ENCODE data around the gene PRPSAP2. TPM values are rescaled to one million over a fixed set of nuclear protein-coding genes. Genes with fewer than 3 reads are reported as not detected.

PRPSAP2 gene
- total RNA-seq, 1 experiment from 2014 or later: 33.6 TPM

GRCh38 chr17:18968945-18969887 lies 111.3 kb downstream of the PRPSAP2 start:
- BruUV-seq (replicated peaks): no TSS peak
- TF ChIP-seq CTCF (IDR thresholded peaks at IDR 0.05; ENCODE audit: unreplicated experiment): no peak
- Mint-ChIP-seq H3K27me3 (ENCODE audit: insufficient read depth, unreplicated experiment) (no peaks in the 10 kb centered on the region), H3K4me1 (ENCODE audit: insufficient read depth, unreplicated experiment) (peaks cover 12% of the 10 kb centered on the region), H3K9me3 (ENCODE audit: unreplicated experiment) (no peaks in the 10 kb centered on the region), H3K27ac (ENCODE audit: low read depth, unreplicated experiment) (peak overlapping the region; percentile 59), H3K4me3 (ENCODE audit: unreplicated experiment) (no peak overlapping the region), H3K36me3 (ENCODE audit: insufficient read depth, unreplicated experiment) (peaks cover 36% of the 10 kb centered on the region)
- CTCF ChIA-PET: interaction anchor here (1.2 to 1.7 kb wide), 3 partner anchors 9 to 50 kb away, joined by 3 to 16 read pairs (median 4); no protein-coding TSS in a partner anchor
- intact Hi-C loops (cut with micrococcal nuclease): loop anchor here (2.0 kb wide), 1 partner anchor 36 kb away; the partner anchor contains the start of gene FAM83G
- POLR2A ChIA-PET: interaction anchor here (1.2 kb wide), 1 partner anchor 8 kb away, joined by 3 read pairs; no protein-coding TSS in a partner anchor
- peak; percentile 70 for DNase-seq (ENCODE audit: unreplicated experiment)

GRCh38 chr17:18970582-18971480 lies 112.9 kb downstream of the PRPSAP2 start:
- intact Hi-C loops (cut with micrococcal nuclease): no loop called here
- Mint-ChIP-seq H3K4me1 (ENCODE audit: insufficient read depth, unreplicated experiment) (peaks cover 8% of the 10 kb centered on the region), H3K9me3 (ENCODE audit: unreplicated experiment) (no peaks in the 10 kb centered on the region), H3K4me3 (ENCODE audit: unreplicated experiment) (no peak overlapping the region), H3K27me3 (ENCODE audit: insufficient read depth, unreplicated experiment) (no peaks in the 10 kb centered on the region), H3K36me3 (ENCODE audit: insufficient read depth, unreplicated experiment) (peaks cover 46% of the 10 kb centered on the region), H3K27ac (ENCODE audit: low read depth, unreplicated experiment) (peak overlapping the region; percentile 59)
- DNase-seq (ENCODE audit: unreplicated experiment): no peak
- no TSS peak for BruUV-seq (replicated peaks)
- POLR2A ChIA-PET: interaction anchor here (1.2 kb wide), 1 partner anchor 10 kb away, joined by 3 read pairs; no protein-coding TSS in a partner anchor
- TF ChIP-seq CTCF (IDR thresholded peaks at IDR 0.05; ENCODE audit: unreplicated experiment): no peak
- CTCF ChIA-PET: interaction anchor here (0.7 to 1.7 kb wide), 3 partner anchors 10 to 16 kb away, joined by 3 to 16 read pairs (median 6); no protein-coding TSS in a partner anchor

GRCh38 chr17:18971801-18972200 lies 113.9 kb downstream of the PRPSAP2 start:
- Mint-ChIP-seq H3K36me3 (ENCODE audit: insufficient read depth, unreplicated experiment) (peaks cover 56% of the 10 kb centered on the region), H3K4me3 (ENCODE audit: unreplicated experiment) (no peak overlapping the region), H3K27me3 (ENCODE audit: insufficient read depth, unreplicated experiment) (no peaks in the 10 kb centered on the region), H3K27ac (ENCODE audit: low read depth, unreplicated experiment) (no peak overlapping the region), H3K4me1 (ENCODE audit: insufficient read depth, unreplicated experiment) (peaks cover 8% of the 10 kb centered on the region), H3K9me3 (ENCODE audit: unreplicated experiment) (no peaks in the 10 kb centered on the region)
- CTCF ChIA-PET: interaction anchor here (1.4 kb wide), 1 partner anchor 11 kb away, joined by 6 read pairs; no protein-coding TSS in a partner anchor
- intact Hi-C loops (cut with micrococcal nuclease): no loop called here
- no TSS peak for BruUV-seq (replicated peaks)
- no peak for TF ChIP-seq CTCF (IDR thresholded peaks at IDR 0.05; ENCODE audit: unreplicated experiment)
- POLR2A ChIA-PET: no interaction called here
- no peak for DNase-seq (ENCODE audit: unreplicated experiment)
